Measurements from ENCODE around the gene ALX4. TPM values are rescaled to one million over a fixed set of nuclear protein-coding genes. Genes with fewer than 3 reads are reported as not detected.

ALX4 gene
- total RNA-seq = not detected in 2 replicates

DNA sequence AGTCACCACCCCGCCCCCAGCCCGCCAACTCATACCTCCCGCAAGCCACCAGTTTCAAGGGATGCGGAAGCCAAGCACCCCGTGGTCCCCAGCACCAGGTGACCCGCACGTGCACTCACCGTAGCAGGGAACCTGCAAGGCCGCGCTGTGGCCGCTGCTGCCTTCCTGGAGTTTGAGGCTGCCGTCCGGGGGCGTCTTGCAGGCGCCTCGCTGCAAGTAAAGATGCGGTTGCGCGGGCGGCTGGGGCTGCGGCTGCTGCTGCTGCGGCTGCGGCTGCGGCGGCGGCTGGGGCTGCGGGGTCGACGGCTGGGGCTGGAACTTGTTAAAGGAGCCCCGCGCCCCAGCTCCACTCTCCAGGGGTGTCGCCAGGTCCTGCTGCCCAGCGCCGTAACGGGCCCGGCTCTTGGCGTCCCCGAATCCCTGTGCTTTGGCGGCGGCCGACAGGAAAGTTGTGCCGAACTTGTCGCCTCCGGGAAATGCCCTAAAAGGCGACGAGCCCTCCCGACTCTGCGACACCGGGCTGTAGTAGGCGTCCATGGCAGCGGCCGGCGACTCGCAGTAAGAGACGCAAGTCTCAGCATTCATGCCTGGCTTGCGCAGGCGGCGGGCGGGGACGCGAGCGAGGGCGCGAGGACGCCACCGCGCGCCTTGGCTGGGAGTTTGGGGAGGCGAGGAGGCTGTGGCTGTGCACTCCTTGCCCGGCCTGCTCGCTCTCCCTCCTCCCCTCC lies at the start of gene ALX4:
Gene ALX4, minus strand, starts transcription at position 662 of the 728 bp plus-strand sequence. Its CDS starts 77 bp downstream, at position 585.
- intact Hi-C loops (cut with micrococcal nuclease) = loop anchor here (10.0 kb wide), 1 partner anchor 725 kb away; no protein-coding TSS in a partner anchor

- intact Hi-C loops (cut with micrococcal nuclease) = no loop called here
Observed at GRCh38 chr11:44359162-44359561, 49.2 kb upstream of the ALX4 start.

GRCh38 chr11:44358713-44359112 lies 48.8 kb upstream of the ALX4 start:
- intact Hi-C loops (cut with micrococcal nuclease) = no loop called here

DNA sequence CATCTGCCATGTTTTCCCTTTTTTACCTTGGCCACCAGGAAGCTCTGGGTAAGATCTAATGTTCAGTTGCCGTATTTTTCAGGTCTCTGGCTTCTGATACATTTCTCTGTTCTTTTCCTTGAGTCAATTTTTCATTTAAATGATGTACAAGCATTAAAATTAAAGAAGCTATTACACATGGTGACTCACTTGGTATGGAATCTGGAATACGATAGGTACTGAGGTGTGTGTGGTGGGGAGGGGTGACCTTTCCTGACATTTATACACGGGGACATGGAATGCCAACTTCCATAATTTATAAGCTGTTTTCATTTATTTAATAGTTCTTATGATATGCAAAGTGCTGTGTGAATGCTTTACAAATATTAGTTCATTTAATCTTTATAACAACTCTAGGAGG lies 47.8 kb upstream of the ALX4 start:
- intact Hi-C loops (cut with micrococcal nuclease) = no loop called here

DNA sequence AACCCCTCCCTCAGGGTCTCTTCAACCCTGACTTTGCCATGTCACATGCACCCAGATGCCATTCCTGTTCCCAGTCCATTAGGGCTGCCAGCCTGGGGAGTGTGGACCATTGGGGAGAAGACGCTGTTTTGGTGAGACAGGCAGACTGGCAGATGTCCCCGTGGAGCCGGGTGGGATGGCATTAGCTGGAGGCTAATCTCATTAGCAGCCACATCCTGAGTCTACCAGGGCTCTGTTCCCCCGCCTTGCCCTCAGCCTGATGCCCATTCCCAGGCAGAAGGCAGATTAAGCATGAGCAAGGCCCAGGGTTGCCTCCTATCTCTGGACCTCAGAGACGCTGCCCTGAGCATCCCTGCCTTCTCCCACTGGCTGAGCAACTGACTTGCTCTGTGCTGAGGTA lies 46.4 kb upstream of the ALX4 start:
- intact Hi-C loops (cut with micrococcal nuclease) = no loop called here

GRCh38 chr11:44351898-44352498 lies 42.1 kb upstream of the ALX4 start:
- intact Hi-C loops (cut with micrococcal nuclease) = no loop called here

DNA sequence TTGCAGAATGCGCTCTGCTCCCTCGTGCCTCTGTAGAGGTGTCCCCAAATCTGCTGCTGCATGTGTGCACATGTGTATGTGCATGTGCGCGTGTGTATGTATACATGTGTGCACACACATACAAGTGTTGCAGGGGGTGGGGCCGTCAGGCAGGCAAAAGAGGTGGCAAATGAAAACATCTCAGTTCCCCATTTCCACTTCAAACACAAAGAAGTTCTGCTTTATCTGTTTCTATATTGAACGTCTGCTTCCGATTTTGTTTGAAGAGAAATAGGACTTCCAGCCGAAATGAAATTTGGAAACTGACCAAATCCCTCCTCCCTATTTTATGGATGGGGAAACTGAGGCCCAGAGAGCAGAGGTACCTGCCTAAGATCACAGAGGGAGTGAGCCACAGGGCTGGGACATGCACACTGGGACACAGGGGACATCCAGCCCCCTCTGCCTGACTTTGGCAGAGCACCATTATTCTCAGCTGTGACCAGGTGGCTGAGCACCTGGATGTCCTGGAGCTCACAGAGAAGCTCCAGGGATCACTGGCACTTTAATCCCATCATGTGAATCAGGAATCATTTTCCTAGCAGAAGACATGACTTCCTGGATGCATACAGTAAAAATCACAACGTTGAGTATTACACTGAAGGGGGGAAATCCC lies 41.2 kb upstream of the ALX4 start:
- intact Hi-C loops (cut with micrococcal nuclease) = no loop called here

DNA sequence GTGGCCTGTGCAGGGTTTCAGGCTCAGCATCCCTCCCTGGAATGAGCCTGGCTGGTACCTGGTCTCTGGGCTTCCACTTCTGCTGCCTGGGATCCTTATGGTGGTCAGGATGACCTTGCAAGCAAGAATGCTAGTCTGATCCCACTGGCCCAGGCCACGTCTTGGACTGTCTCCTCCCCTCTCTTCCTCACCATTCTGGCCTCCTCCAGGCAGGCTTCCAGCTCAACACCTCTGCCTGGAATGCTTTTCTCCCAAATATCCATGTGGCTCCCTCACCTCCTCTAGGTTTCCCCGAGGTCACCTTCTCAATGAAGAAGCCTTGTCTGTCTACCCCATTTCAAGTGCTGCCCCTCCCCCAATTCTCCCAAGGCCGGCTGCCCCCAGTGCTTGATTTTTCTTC lies 39.4 kb upstream of the ALX4 start:
- intact Hi-C loops (cut with micrococcal nuclease) = no loop called here

- intact Hi-C loops (cut with micrococcal nuclease) = no loop called here
Observed at GRCh38 chr11:44348721-44349120, 38.8 kb upstream of the ALX4 start.

GRCh38 chr11:44348114-44348513 lies 38.2 kb upstream of the ALX4 start:
- intact Hi-C loops (cut with micrococcal nuclease) = no loop called here

- intact Hi-C loops (cut with micrococcal nuclease) = no loop called here
Observed at GRCh38 chr11:44347538-44347937, 37.6 kb upstream of the ALX4 start.

DNA sequence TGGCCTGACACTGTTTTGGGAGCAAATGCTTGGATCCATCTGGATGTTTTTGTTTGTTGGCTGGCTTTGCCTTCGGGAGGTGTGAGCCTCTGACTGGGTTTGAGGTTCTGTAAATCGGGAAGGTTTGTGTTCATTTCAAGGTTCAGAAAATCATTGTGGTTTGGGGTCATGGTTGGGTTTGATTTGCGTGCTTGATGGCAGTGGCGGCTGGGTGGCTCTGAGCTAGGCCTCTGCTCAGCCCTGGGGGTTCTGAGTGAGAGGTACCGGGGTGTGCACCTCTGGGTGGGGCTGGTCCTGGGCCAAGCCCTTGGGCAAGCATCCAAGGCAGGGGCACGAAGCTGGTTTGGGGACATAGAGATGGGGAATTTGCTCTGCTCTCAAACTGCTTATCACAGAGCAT lies 37.0 kb upstream of the ALX4 start:
- intact Hi-C loops (cut with micrococcal nuclease) = no loop called here

- intact Hi-C loops (cut with micrococcal nuclease) = no loop called here
Observed at GRCh38 chr11:44345781-44346180, 35.8 kb upstream of the ALX4 start.

DNA sequence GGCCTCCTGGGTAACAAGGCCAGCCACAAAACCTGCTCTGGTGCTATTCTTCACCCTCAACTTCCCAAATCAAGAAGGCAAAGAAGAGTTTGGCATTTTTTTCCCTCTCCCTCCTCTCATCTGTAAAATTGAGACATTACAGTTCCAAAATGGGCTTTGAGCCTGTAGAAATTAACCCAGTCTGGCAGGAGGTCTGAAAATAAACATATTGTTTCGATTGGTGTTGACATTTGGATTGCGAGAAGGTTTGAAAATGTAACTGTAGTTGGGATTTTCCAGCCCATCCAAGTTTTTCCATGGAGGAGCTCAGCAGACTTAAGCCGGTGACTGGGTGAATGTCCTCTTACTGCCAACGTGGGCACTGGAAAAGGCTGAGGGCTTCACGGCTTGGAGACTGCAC lies 35.0 kb upstream of the ALX4 start:
- intact Hi-C loops (cut with micrococcal nuclease) = no loop called here

DNA sequence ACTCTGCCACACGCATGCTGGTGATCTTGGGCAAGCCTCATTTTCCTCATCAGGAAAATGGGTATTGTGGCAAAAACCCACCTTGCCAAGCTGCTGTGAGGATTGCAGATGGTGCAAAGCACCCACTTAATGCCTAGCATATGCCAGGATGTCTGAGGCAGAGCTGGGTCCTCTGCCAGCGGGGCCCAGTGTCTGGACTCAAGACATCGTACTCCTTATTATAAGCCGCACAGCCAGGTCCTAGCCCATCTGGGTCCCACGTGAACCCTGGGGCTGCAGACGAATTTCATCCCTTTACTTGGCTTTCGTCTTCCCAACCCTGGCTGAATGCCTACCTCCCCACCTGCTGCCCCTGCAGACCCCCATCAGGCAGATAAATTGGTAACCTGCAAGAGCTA lies 34.5 kb upstream of the ALX4 start:
- intact Hi-C loops (cut with micrococcal nuclease) = no loop called here

DNA sequence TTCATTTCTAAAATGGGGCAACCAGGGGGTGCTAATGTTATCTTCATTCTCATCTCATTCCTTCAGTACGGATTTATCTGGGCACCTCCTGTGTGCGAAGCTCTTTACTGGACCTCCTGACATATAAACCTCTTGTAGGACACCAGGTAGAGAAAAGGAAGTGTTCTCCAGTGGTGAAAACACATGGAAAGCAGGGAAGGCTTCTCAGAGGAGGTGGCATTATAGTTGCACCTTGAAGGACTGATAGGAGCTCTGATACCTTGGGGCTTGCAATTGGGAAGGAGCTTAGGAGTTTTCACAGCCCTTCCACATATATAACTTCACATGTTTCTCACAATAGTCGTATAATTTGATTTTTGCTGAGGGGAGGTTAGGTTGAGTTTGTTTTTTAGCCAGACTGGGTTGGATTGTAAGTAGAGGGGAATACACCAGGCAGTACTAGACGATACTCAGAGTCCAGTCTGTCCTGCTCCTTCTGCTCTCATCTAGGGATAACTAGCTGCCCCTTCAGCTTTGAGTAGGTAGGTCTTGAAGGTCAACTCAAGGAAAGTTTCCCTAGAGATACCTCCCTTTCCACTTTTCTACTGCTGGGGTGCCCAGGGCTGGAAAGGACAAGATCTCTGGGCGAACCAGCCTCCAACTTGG lies 34.0 kb upstream of the ALX4 start:
- intact Hi-C loops (cut with micrococcal nuclease) = no loop called here

DNA sequence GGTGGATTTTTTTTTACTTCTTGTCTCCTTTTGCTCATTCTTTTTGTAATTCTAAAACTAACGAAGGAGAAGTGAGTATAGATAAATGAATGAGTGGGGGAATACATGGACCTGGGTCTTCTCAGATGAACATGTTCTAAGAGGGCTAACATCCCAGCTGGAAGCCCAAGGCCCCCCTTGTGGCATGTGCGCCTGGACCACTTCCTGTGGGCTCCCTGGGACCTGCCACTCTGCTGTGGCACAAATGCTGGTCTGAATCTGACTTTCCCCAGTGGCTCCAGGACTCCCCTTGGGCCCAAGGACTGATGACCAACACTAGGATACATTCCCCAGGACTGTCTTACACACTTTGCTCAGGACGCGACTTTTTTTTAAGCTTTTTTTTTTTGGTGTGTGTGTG lies 32.7 kb upstream of the ALX4 start:
- intact Hi-C loops (cut with micrococcal nuclease) = no loop called here

DNA sequence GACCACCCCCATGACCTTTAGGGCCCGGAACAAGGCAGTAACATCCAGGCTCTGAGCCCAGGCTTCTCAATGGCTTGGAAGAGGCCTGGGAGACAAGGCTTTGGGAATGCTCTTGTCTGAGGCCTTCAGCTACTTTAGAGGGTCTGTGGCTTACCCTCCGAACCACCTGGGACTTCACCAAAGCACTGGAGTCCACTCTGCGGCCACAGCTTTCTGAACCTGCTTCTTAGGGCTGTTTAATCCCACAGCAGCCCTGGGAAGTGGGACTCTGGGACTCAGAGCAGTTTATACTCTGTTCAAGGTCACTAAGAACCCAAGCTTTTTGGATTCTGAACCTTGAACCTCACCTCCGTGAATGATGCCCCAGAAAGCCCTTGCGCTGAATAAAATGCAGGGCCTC lies 30.7 kb upstream of the ALX4 start:
- intact Hi-C loops (cut with micrococcal nuclease) = no loop called here

DNA sequence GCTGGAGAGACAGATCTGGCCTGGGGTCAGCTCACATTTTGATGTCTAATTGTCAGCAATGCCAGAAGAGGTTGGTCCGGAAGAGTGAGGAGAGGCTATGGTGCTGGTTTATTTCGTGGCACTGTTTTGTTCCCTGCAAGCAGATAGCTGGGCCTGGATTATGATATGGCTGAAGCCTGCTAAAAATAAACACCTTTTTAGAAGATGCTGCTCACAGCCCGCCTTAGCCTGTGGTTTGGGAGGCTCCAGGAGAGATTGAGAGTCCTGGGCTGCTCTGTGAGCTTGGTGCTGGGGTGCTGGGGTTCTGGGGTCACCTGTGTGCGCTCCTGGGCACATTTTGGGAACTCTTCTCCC lies 29.6 kb upstream of the ALX4 start:
- intact Hi-C loops (cut with micrococcal nuclease) = no loop called here

- intact Hi-C loops (cut with micrococcal nuclease) = no loop called here
Observed at GRCh38 chr11:44338698-44339529, 29.0 kb upstream of the ALX4 start.

DNA sequence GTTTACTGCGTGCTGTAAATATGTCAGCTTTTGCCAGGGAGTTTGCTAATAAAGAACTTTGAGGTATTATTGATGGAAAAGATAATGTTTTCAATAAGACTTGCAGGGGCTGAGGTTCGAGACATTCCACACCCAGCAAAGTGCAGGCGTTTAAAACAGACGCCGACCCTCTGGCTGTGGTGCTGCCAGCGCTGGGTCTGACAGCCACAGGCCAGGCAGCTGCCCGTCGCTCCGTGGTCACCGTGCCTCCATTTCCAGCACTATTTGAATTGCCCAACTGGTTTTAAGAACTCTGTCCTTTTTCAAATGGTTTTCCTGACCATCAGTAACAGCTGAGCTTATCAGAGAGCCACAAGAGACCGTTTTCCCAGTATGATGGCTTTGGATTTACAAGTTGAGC lies 28.1 kb upstream of the ALX4 start:
- intact Hi-C loops (cut with micrococcal nuclease) = no loop called here

All from T-helper 2 cell treated with Interferon-gamma antibody and Interleukin-4, amounts not matched to agents 100 ng/mL and 5 ng/mL, for 36 hours (primary cell).